ENCODE measurements around the gene KLHL26.

Gene KLHL26

GRCh38 chr19:18653853-18654252 lies 17.0 kb downstream of the KLHL26 start:
- Histone ChIP-seq H3K36me3 (ENCODE audit: insufficient read depth, low read length) (peaks cover 23% of the 10 kb centered on the region), H3K9me3 (ENCODE audit: insufficient read depth, low read length, severe bottlenecking) (no peaks in the 10 kb centered on the region), H3K4me3 (ENCODE audit: low read depth in 1 of 2, low read length in 2 of 2) (no peak overlapping the region), H3K9ac (ENCODE audit: low read depth, low read length) (no peak overlapping the region), H3K4me2 (ENCODE audit: insufficient read depth, low read length) (no peak overlapping the region), H3K27me3 (ENCODE audit: insufficient read depth, low read length, poor library complexity) (no peaks in the 10 kb centered on the region), H3K27ac (ENCODE audit: low read length) (no peak overlapping the region), H3K4me1 (ENCODE audit: insufficient read depth, low read length) (no peaks in the 10 kb centered on the region), H4K20me1 (ENCODE audit: insufficient read depth, low read length) (peaks cover 82% of the 10 kb centered on the region), H3K79me2 (ENCODE audit: insufficient read depth, low read length) (peaks cover 71% of the 10 kb centered on the region), H2AFZ (ENCODE audit: low read depth, low read length) (no peak overlapping the region)
- ATAC-seq (ENCODE audit: insufficient read depth, low read depth) (no peak), DNase-seq (no peak)
- TF ChIP-seq EZH2 (IDR thresholded peaks at IDR 0.05; ENCODE audit: borderline replicate concordance, low read depth, low read length, severe bottlenecking) (no peak), CTCF (IDR thresholded peaks at IDR 0.05; ENCODE audit: borderline replicate concordance, extremely low read depth, low read length, poor library complexity, severe bottlenecking) (no peak)

GRCh38 chr19:18654469-18654868 lies 17.6 kb downstream of the KLHL26 start:
- H4K20me1 ChIP-seq (ENCODE audit: insufficient read depth, low read length), result peaks cover 82% of the 10 kb centered on the region
- no peaks in the 10 kb centered on the region for H3K9me3 ChIP-seq (ENCODE audit: insufficient read depth, low read length, severe bottlenecking)
- DNase-seq (no peak), ATAC-seq (ENCODE audit: insufficient read depth, low read depth) (no peak)
- peaks cover 70% of the 10 kb centered on the region for H3K79me2 ChIP-seq (ENCODE audit: insufficient read depth, low read length)
- TF ChIP-seq EZH2 (IDR thresholded peaks at IDR 0.05; ENCODE audit: borderline replicate concordance, low read depth, low read length, severe bottlenecking) (no peak), CTCF (IDR thresholded peaks at IDR 0.05; ENCODE audit: borderline replicate concordance, extremely low read depth, low read length, poor library complexity, severe bottlenecking) (no peak)
- no peak overlapping the region for H2AFZ ChIP-seq (ENCODE audit: low read depth, low read length)
- H3K4me2 ChIP-seq (ENCODE audit: insufficient read depth, low read length), result no peak overlapping the region
- H3K4me3 ChIP-seq (ENCODE audit: low read depth in 1 of 2, low read length in 2 of 2), result no peak overlapping the region
- no peak overlapping the region for H3K27ac ChIP-seq (ENCODE audit: low read length)
- no peaks in the 10 kb centered on the region for H3K27me3 ChIP-seq (ENCODE audit: insufficient read depth, low read length, poor library complexity)
- H3K36me3 ChIP-seq (ENCODE audit: insufficient read depth, low read length), result peaks cover 23% of the 10 kb centered on the region
- H3K4me1 ChIP-seq (ENCODE audit: insufficient read depth, low read length), result no peaks in the 10 kb centered on the region
- no peak overlapping the region for H3K9ac ChIP-seq (ENCODE audit: low read depth, low read length)

- Histone ChIP-seq H3K27me3 (ENCODE audit: insufficient read depth, low read length, poor library complexity) (no peaks in the 10 kb centered on the region), H3K4me3 (ENCODE audit: low read depth in 1 of 2, low read length in 2 of 2) (no peak overlapping the region), H2AFZ (ENCODE audit: low read depth, low read length) (no peak overlapping the region), H4K20me1 (ENCODE audit: insufficient read depth, low read length) (peaks cover 86% of the 10 kb centered on the region), H3K27ac (ENCODE audit: low read length) (no peak overlapping the region), H3K79me2 (ENCODE audit: insufficient read depth, low read length) (peaks cover 71% of the 10 kb centered on the region), H3K36me3 (ENCODE audit: insufficient read depth, low read length) (peaks cover 16% of the 10 kb centered on the region), H3K4me1 (ENCODE audit: insufficient read depth, low read length) (no peaks in the 10 kb centered on the region), H3K9ac (ENCODE audit: low read depth, low read length) (no peak overlapping the region), H3K9me3 (ENCODE audit: insufficient read depth, low read length, severe bottlenecking) (no peaks in the 10 kb centered on the region), H3K4me2 (ENCODE audit: insufficient read depth, low read length) (no peak overlapping the region)
- TF ChIP-seq CTCF (IDR thresholded peaks at IDR 0.05; ENCODE audit: borderline replicate concordance, extremely low read depth, low read length, poor library complexity, severe bottlenecking), result no peak
- TF ChIP-seq EZH2 (IDR thresholded peaks at IDR 0.05; ENCODE audit: borderline replicate concordance, low read depth, low read length, severe bottlenecking), result no peak
- no peak for ATAC-seq (ENCODE audit: insufficient read depth, low read depth)
- DNase-seq, result no peak
These were observed 18.5 kb downstream of the KLHL26 start for GRCh38 chr19:18655173-18655844.

Data from DND-41 (cell line).